GM15510 (cell line): Measurements from ENCODE around the gene STAC.

Experiments used
- POLR2A ChIP-seq: IDR thresholded peaks from 3 replicates; pipeline ENCODE4 v1.6.1; 2011; ENCODE audit warnings: borderline replicate concordance; ENCODE audit not compliant: insufficient read length; ENCODE audit errors: extremely low read depth

The STAC gene

GRCh38 chr3:36575241-36575640 is 194.9 kb downstream of the STAC start:
- TF ChIP-seq POLR2A, result no peak

DNA sequence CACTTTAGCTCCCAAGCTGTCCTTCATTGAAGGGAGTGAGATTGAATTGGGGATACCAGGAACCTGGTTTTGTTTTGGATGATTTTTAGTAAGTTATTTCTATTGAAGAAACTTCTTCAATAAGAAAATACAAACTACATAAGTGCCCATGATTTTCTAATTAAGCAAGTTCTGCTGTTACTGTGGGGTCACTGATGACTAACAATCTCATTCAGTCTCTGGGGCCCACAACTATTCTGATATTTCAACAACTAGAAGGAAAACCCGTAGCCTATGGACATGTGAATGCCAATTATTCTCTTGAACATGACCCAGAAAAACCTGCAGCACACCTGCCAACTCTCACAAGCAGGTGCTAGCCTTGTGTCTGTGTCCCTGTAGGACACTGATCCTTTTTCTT is 199.4 kb downstream of the STAC start:
- no peak for TF ChIP-seq POLR2A

DNA sequence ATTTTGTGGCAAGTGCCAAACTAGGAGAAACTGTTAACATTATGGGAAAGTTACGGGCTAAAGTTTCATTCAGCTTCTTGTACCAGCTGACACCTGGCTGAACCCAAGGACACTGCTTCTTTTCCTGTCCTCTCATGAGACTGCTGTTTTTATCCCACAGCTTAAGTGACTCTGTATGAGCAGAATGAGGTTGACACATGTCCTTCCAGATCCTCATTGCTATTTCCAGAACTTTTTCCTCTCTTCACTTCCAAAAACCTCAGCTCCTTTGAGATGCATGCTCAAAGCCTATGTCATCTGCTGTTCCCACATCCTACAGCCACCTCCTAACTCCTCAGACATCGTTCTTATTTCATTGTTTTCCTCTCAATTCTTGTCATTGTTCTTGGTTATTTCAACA is 200.4 kb downstream of the STAC start:
- TF ChIP-seq POLR2A, result no peak

DNA sequence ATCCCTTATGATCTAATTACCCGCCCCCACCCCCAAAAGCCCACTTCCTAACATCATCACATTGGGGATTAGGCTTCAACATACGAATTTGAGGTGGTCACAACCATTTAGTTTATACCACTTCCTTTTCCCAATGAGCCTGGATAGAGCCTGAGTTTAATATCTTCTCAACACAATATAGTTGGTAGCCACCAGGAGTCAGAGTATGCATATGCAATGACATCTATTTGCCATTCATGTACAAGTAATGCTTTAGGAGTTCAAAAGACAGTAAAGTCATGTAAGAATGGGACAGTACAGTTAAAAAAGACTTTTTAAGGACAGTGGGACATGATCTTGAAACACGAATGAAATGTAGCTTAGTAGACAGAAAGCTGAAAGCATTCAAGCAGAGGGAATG is 211.7 kb downstream of the STAC start:
- no peak for TF ChIP-seq POLR2A

DNA sequence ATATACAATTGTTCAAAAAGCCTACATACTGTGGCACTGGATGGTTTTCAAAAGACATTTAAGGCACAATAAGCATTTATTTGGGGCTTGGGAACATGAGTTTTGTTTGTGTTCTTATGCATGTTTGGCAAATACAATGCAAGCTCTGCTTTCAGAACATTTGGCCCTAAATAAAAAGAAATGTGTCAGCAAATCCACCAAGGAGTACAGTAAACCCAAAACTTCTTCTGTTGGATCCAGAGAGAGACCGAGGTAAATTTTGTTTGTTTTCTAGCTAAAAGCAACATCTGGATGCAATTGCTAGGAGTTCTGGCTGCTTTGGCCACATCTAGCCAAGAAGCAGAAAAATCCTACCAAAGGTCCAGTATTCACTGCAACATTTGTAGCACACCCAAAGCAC is 215.2 kb downstream of the STAC start:
- TF ChIP-seq POLR2A, result no peak

DNA sequence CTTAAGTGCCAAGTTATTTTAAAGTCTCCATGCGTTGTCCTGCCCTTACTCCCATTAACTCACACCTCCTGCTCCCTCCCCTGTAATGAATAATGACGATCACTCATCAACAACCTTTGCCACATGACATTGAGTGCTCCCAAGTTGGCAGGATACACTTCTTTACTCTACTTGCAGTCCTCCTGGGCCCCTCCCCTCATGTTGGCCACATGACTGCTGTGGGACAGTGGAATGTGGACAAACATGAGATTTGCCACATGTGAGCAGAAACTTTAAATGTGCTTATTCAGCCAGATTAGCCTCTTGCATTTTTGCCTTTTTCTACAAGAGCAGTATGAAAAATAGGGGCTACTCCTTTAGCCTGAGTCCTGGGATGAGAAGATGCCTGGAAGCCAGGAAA is 216.1 kb downstream of the STAC start:
- TF ChIP-seq POLR2A, result no peak

DNA sequence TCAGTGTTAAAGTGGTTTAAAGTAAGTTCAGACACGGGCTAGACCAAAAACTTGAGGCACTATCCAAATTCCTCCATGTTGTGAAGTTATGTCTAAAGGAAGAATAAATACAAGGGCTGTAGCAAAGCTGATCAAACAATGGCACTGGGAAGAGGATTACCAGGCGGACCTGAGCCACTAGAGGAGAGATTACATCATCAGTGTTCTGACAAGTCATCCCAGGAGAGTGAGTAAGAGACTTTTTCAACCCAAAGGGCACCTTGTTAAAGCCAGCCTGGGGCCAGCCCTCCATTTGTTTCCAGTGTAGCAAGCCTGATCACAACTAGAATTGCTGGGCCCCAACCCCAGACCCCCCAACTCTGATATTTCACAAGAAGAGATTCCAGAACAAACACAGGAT is 217.1 kb downstream of the STAC start:
- no peak for TF ChIP-seq POLR2A
